A673 (cell line): ENCODE data around the gene SEC31B. TPM values are rescaled to one million over a fixed set of nuclear protein-coding genes. Genes with fewer than 3 reads are reported as not detected.

Source experiments
- BruUV-seq: library from RNA; stranded (reverse); fragments of 400-500 nt; replicated peaks from 2 replicates; lab custom pipeline; 2021; lab: Mats Ljungman, UMichigan
- CTCF ChIA-PET: fragments of 300-600 bp; sonication (Branson Sonifier 250); formaldehyde crosslinking; loops from one replicate; lab custom pipeline; 2022; ENCODE audit warnings: antibody characterized with exemption; lab: Charles Lee
- POLR2A ChIA-PET: fragments of 300-600 bp; sonication (Branson Sonifier 250); formaldehyde crosslinking; loops from one replicate; lab custom pipeline; 2022; ENCODE audit warnings: antibody characterized with exemption; ENCODE audit not compliant: low non-redundant PET; lab: Charles Lee
- DNase-seq: peaks from one replicate; pipeline ENCODE4 v3.0.0-alpha.2; 2015; ENCODE audit warnings: low spot score
- H3K27ac ChIP-seq: fragments of 200-600 bp; sonication (generic); 2 replicates; pipeline ENCODE4 v1.5.1; 2016; ENCODE audit warnings: mixed run types, low read depth, mild to moderate bottlenecking, mixed read lengths, antibody characterized with exemption, low read length; ENCODE audit not compliant: poor library complexity, severe bottlenecking
- H3K27me3 ChIP-seq: fragments of 200-600 bp; sonication (generic); replicated peaks from 2 replicates; pipeline ENCODE4 v1.6.1; 2017; ENCODE audit warnings: mixed run types, low read depth, mild to moderate bottlenecking, mixed read lengths, antibody characterized with exemption, low read length; ENCODE audit not compliant: insufficient read depth, poor library complexity
- H3K36me3 ChIP-seq: fragments of 200-600 bp; sonication (generic); 2 replicates; pipeline ENCODE4 v1.6.1; 2016; ENCODE audit warnings: mixed run types, mild to moderate bottlenecking, mixed read lengths, antibody characterized with exemption, low read length; ENCODE audit not compliant: insufficient read depth, poor library complexity, severe bottlenecking
- H3K4me1 ChIP-seq: fragments of 200-600 bp; sonication (generic); 2 replicates; pipeline ENCODE4 v1.6.1; 2017; ENCODE audit warnings: mixed run types, mild to moderate bottlenecking, mixed read lengths, antibody characterized with exemption, low read length; ENCODE audit not compliant: insufficient read depth, poor library complexity, severe bottlenecking
- H3K4me3 ChIP-seq: fragments of 200-600 bp; sonication (generic); 2 replicates; pipeline ENCODE4 v1.5.1; 2016; ENCODE audit warnings: low read depth, mixed run types, mild to moderate bottlenecking, mixed read lengths, low read length; ENCODE audit not compliant: poor library complexity, severe bottlenecking
- H3K9me3 ChIP-seq: fragments of 200-600 bp; sonication (generic); 2 replicates; pipeline ENCODE4 v1.6.1; 2016; ENCODE audit warnings: mixed run types, low read depth, mild to moderate bottlenecking, mixed read lengths, antibody characterized with exemption, low read length; ENCODE audit not compliant: poor library complexity, severe bottlenecking
- EZH2 ChIP-seq: fragments of 200-600 bp; sonication (generic); IDR thresholded peaks from 2 replicates; pipeline ENCODE4 v1.6.1; 2017; ENCODE audit warnings: borderline replicate concordance, low read depth, mild to moderate bottlenecking, mixed read lengths, antibody characterized with exemption, low read length; ENCODE audit not compliant: poor library complexity, severe bottlenecking
- intact Hi-C: fragments of 100-400 bp; cut with micrococcal nuclease; formaldehyde crosslinking; loops from one replicate; pipeline ENCODE4 v1.10.0; 2022; ENCODE audit not compliant: unreplicated experiment
- total RNA-seq: library from RNA; stranded (reverse); gene quantifications from 2 replicates; pipeline ENCODE4 v1.2.3, GENCODE V29; 2021
- TF ChIP-seq, protein P1 (sequence below): fragments of 300-800, 200-600 bp; sonication (generic); conservative IDR thresholded peaks from 2 replicates; pipeline ENCODE4 v1.5.1; 2017; ENCODE audit warnings: low read depth, mild to moderate bottlenecking, antibody characterized with exemption, low read length, moderate library complexity, mixed read lengths

Gene SEC31B
- total RNA-seq, 1 experiment from 2014 or later, result 3.8 TPM

GRCh38 chr10:100518761-100519241 is 860 bp downstream of the SEC31B start:
- intact Hi-C loops, result loop anchor here (5.0 kb wide), 1 partner anchor 672 kb away; no protein-coding TSS in a partner anchor
- no TSS peak for BruUV-seq
- CTCF ChIA-PET, result interaction anchor here (0.6 to 1.9 kb wide), 16 partner anchors 9 to 787 kb away, joined by 3 to 19 read pairs (median 4); partner anchors contain the start of genes CUTC and HIF1AN

DNA sequence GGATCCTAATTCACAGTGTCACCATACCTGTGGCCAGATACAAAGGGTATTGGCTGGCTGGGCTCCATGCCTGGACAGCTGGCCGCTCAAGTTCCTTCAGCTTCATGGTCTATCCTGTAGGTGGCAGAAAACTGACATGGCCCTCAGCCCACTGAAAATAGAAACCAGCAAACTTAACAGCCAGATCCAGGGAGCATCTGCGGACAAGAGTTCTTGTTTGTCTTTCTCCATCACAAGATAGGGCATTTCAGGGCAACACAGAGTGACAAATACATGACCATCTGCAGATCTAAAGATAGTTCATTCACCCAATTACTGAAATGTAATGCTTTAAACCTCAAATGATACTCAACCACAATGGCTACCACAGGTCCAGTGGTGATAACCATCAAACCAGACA is 2.8 kb downstream of the SEC31B start:
- H3K4me1 ChIP-seq, result peaks cover 7% of the 10 kb centered on the region
- intact Hi-C loops, result loop anchor here (5.0 kb wide), 1 partner anchor 670 kb away; no protein-coding TSS in a partner anchor
- no peak for DNase-seq
- H3K4me3 ChIP-seq, result no peak overlapping the region
- BruUV-seq, result no TSS peak
- H3K36me3 ChIP-seq, result no peaks in the 10 kb centered on the region
- POLR2A ChIA-PET, result no interaction called here
- no peaks in the 10 kb centered on the region for H3K9me3 ChIP-seq
- no peaks in the 10 kb centered on the region for H3K27me3 ChIP-seq
- no peak overlapping the region for H3K27ac ChIP-seq
- TF ChIP-seq, protein P1, sequence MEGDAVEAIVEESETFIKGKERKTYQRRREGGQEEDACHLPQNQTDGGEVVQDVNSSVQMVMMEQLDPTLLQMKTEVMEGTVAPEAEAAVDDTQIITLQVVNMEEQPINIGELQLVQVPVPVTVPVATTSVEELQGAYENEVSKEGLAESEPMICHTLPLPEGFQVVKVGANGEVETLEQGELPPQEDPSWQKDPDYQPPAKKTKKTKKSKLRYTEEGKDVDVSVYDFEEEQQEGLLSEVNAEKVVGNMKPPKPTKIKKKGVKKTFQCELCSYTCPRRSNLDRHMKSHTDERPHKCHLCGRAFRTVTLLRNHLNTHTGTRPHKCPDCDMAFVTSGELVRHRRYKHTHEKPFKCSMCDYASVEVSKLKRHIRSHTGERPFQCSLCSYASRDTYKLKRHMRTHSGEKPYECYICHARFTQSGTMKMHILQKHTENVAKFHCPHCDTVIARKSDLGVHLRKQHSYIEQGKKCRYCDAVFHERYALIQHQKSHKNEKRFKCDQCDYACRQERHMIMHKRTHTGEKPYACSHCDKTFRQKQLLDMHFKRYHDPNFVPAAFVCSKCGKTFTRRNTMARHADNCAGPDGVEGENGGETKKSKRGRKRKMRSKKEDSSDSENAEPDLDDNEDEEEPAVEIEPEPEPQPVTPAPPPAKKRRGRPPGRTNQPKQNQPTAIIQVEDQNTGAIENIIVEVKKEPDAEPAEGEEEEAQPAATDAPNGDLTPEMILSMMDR, result peak; percentile 38
- TF ChIP-seq EZH2, result no peak
- CTCF ChIA-PET, result interaction anchor here (0.7 to 1.2 kb wide), 2 partner anchors 362 to 383 kb away, joined by 3 to 12 read pairs; no protein-coding TSS in a partner anchor

More at GRCh38 chr10:100518761-100519241, 860 bp downstream of the SEC31B start:
- POLR2A ChIA-PET, result no interaction called here
- peak; percentile 81 for DNase-seq
- H3K36me3 ChIP-seq, result peaks cover 1% of the 10 kb centered on the region
- H3K4me3 ChIP-seq, result peak overlapping the region; percentile 50
- no peak overlapping the region for H3K27ac ChIP-seq
- H3K27me3 ChIP-seq, result no peaks in the 10 kb centered on the region
- H3K4me1 ChIP-seq, result peaks cover 7% of the 10 kb centered on the region
- TF ChIP-seq, protein P1, result peak; percentile 85
- TF ChIP-seq EZH2, result no peak
- no peaks in the 10 kb centered on the region for H3K9me3 ChIP-seq

- H3K27me3 ChIP-seq, result no peaks in the 10 kb centered on the region
- H3K36me3 ChIP-seq, result no peaks in the 10 kb centered on the region
- intact Hi-C loops, result loop anchor here (5.0 kb wide), 1 partner anchor 668 kb away; no protein-coding TSS in a partner anchor
- no peaks in the 10 kb centered on the region for H3K9me3 ChIP-seq
- no TSS peak for BruUV-seq
- ChIA-PET POLR2A (no interaction called here), CTCF (no interaction called here)
- no peak overlapping the region for H3K27ac ChIP-seq
- H3K4me1 ChIP-seq, result peaks cover 7% of the 10 kb centered on the region
- H3K4me3 ChIP-seq, result no peak overlapping the region
- TF ChIP-seq, protein P1, result no peak
- no peak for TF ChIP-seq EZH2
- no peak for DNase-seq
Measured at GRCh38 chr10:100515612-100516011, 4.0 kb downstream of the SEC31B start.
